A673 (cell line): ENCODE results near the gene SFRP2. TPM values are rescaled to one million over a fixed set of nuclear protein-coding genes. Genes with fewer than 3 reads are reported as not detected.

Experiments
- BruUV-seq: library from RNA; stranded (reverse); fragments of 400-500 nt; replicated peaks from 2 replicates; lab custom pipeline; 2021; lab: Mats Ljungman, UMichigan
- CTCF ChIA-PET: fragments of 300-600 bp; sonication (Branson Sonifier 250); formaldehyde crosslinking; loops from one replicate; lab custom pipeline; 2022; ENCODE audit warnings: antibody characterized with exemption; lab: Charles Lee
- POLR2A ChIA-PET: fragments of 300-600 bp; sonication (Branson Sonifier 250); formaldehyde crosslinking; loops from one replicate; lab custom pipeline; 2022; ENCODE audit warnings: antibody characterized with exemption; ENCODE audit not compliant: low non-redundant PET; lab: Charles Lee
- DNase-seq: peaks from one replicate; pipeline ENCODE4 v3.0.0-alpha.2; 2015; ENCODE audit warnings: low spot score
- H3K27ac ChIP-seq: fragments of 200-600 bp; sonication (generic); 2 replicates; pipeline ENCODE4 v1.5.1; 2016; ENCODE audit warnings: mixed run types, low read depth, mild to moderate bottlenecking, mixed read lengths, antibody characterized with exemption, low read length; ENCODE audit not compliant: poor library complexity, severe bottlenecking
- H3K27me3 ChIP-seq: fragments of 200-600 bp; sonication (generic); replicated peaks from 2 replicates; pipeline ENCODE4 v1.6.1; 2017; ENCODE audit warnings: mixed run types, low read depth, mild to moderate bottlenecking, mixed read lengths, antibody characterized with exemption, low read length; ENCODE audit not compliant: insufficient read depth, poor library complexity
- H3K36me3 ChIP-seq: fragments of 200-600 bp; sonication (generic); 2 replicates; pipeline ENCODE4 v1.6.1; 2016; ENCODE audit warnings: mixed run types, mild to moderate bottlenecking, mixed read lengths, antibody characterized with exemption, low read length; ENCODE audit not compliant: insufficient read depth, poor library complexity, severe bottlenecking
- H3K4me1 ChIP-seq: fragments of 200-600 bp; sonication (generic); 2 replicates; pipeline ENCODE4 v1.6.1; 2017; ENCODE audit warnings: mixed run types, mild to moderate bottlenecking, mixed read lengths, antibody characterized with exemption, low read length; ENCODE audit not compliant: insufficient read depth, poor library complexity, severe bottlenecking
- H3K4me3 ChIP-seq: fragments of 200-600 bp; sonication (generic); 2 replicates; pipeline ENCODE4 v1.5.1; 2016; ENCODE audit warnings: low read depth, mixed run types, mild to moderate bottlenecking, mixed read lengths, low read length; ENCODE audit not compliant: poor library complexity, severe bottlenecking
- H3K9me3 ChIP-seq: fragments of 200-600 bp; sonication (generic); 2 replicates; pipeline ENCODE4 v1.6.1; 2016; ENCODE audit warnings: mixed run types, low read depth, mild to moderate bottlenecking, mixed read lengths, antibody characterized with exemption, low read length; ENCODE audit not compliant: poor library complexity, severe bottlenecking
- EZH2 ChIP-seq: fragments of 200-600 bp; sonication (generic); IDR thresholded peaks from 2 replicates; pipeline ENCODE4 v1.6.1; 2017; ENCODE audit warnings: borderline replicate concordance, low read depth, mild to moderate bottlenecking, mixed read lengths, antibody characterized with exemption, low read length; ENCODE audit not compliant: poor library complexity, severe bottlenecking
- intact Hi-C: fragments of 100-400 bp; cut with micrococcal nuclease; formaldehyde crosslinking; loops from one replicate; pipeline ENCODE4 v1.10.0; 2022; ENCODE audit not compliant: unreplicated experiment
- total RNA-seq: library from RNA; stranded (reverse); gene quantifications from 2 replicates; pipeline ENCODE4 v1.2.3, GENCODE V29; 2021
- TF ChIP-seq, protein P1 (sequence below): fragments of 300-800, 200-600 bp; sonication (generic); conservative IDR thresholded peaks from 2 replicates; pipeline ENCODE4 v1.5.1; 2017; ENCODE audit warnings: low read depth, mild to moderate bottlenecking, antibody characterized with exemption, low read length, moderate library complexity, mixed read lengths

The SFRP2 gene
- total RNA-seq, 1 experiment from 2014 or later: 1.4 TPM

GRCh38 chr4:153816542-153816941, 27.7 kb upstream of the SFRP2 start:
- CTCF ChIA-PET: no interaction called here
- no peak overlapping the region for H3K27ac ChIP-seq

GRCh38 chr4:153814789-153815188, 25.9 kb upstream of the SFRP2 start:
- POLR2A ChIA-PET: no interaction called here
- intact Hi-C loops: no loop called here
- H3K27ac ChIP-seq: no peak overlapping the region

More at GRCh38 chr4:153816542-153816941, 27.7 kb upstream of the SFRP2 start:
- H3K36me3 ChIP-seq: no peaks in the 10 kb centered on the region
- TF ChIP-seq, protein P1, sequence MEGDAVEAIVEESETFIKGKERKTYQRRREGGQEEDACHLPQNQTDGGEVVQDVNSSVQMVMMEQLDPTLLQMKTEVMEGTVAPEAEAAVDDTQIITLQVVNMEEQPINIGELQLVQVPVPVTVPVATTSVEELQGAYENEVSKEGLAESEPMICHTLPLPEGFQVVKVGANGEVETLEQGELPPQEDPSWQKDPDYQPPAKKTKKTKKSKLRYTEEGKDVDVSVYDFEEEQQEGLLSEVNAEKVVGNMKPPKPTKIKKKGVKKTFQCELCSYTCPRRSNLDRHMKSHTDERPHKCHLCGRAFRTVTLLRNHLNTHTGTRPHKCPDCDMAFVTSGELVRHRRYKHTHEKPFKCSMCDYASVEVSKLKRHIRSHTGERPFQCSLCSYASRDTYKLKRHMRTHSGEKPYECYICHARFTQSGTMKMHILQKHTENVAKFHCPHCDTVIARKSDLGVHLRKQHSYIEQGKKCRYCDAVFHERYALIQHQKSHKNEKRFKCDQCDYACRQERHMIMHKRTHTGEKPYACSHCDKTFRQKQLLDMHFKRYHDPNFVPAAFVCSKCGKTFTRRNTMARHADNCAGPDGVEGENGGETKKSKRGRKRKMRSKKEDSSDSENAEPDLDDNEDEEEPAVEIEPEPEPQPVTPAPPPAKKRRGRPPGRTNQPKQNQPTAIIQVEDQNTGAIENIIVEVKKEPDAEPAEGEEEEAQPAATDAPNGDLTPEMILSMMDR: no peak
- TF ChIP-seq EZH2: no peak
- no TSS peak for BruUV-seq
- intact Hi-C loops: no loop called here
- no peaks in the 10 kb centered on the region for H3K4me1 ChIP-seq
- no peak for DNase-seq
- H3K9me3 ChIP-seq: no peaks in the 10 kb centered on the region
- POLR2A ChIA-PET: no interaction called here
- H3K27me3 ChIP-seq: no peaks in the 10 kb centered on the region
- no peak overlapping the region for H3K4me3 ChIP-seq

DNA sequence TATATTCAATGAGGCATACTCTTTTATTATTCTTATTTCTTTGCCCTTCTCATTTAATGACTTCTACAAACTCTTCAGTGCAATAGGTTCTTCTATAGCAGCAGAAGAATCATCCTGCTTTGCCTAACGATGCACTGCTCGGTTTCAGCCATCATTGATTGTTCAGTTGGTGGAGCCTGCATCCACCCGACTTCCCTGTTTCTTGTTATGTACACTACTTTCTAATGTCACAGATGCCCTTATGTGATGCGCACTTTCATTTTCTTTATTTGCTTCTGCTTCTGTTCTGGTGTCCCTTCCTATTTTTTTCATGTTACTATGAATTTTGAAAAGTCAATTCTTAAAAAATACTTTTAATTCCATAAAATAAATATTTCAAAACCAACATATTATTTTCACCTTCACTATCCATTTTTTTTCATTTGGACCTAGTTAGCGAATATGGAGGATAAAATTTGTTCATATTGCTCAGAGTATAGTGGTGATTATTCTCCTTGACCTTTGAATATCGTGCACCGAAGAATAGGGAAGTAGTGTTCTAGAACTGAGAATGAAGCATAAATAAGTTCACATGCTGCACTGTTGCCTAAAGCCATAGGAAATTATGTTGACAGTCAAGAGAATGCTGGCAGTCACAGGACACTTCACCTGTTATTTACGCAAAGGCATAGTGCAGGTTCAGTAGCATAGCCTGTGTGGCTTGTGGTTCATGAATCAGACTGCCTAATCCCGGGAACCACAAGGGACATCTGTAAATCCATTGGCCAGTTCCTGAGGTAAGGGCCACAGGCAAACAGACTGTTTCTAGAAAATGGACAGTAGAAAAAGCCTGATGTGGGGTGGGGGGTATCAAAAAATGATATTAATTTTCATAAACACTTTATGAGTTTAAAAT, 21.3 kb upstream of the SFRP2 start:
- no peaks in the 10 kb centered on the region for H3K4me1 ChIP-seq
- no peak for DNase-seq
- H3K27me3 ChIP-seq: no peaks in the 10 kb centered on the region
- H3K27ac ChIP-seq: no peak overlapping the region
- no peak overlapping the region for H3K4me3 ChIP-seq
- intact Hi-C loops: no loop called here
- no peaks in the 10 kb centered on the region for H3K9me3 ChIP-seq
- POLR2A ChIA-PET: no interaction called here
- BruUV-seq: no TSS peak
- TF ChIP-seq EZH2: no peak
- TF ChIP-seq, protein P1: no peak
- no peaks in the 10 kb centered on the region for H3K36me3 ChIP-seq
- CTCF ChIA-PET: no interaction called here

More at GRCh38 chr4:153814789-153815188, 25.9 kb upstream of the SFRP2 start:
- CTCF ChIA-PET: no interaction called here
- DNase-seq: no peak
- Histone ChIP-seq H3K9me3 (no peaks in the 10 kb centered on the region), H3K4me3 (no peak overlapping the region), H3K4me1 (no peaks in the 10 kb centered on the region), H3K36me3 (no peaks in the 10 kb centered on the region), H3K27me3 (no peaks in the 10 kb centered on the region)
- BruUV-seq: no TSS peak
- TF ChIP-seq EZH2: no peak
- TF ChIP-seq, protein P1: no peak
